GM23338 (cell line): Measurements from ENCODE around the gene SEMA7A. TPM values are rescaled to one million over a fixed set of nuclear protein-coding genes. Genes with fewer than 3 reads are reported as not detected.

Experiments used
- ATAC-seq: fragments of 200-7000 bp; cut with Tn5 transposase; 3 replicates; pipeline ENCODE4 v1.9.1; 2020
- DNase-seq: peaks from one replicate; pipeline ENCODE4 v3.0.0-alpha.2; 2015; ENCODE audit warnings: low spot score
- H2AFZ ChIP-seq: fragments of 200-600 bp; sonication (generic); 2 replicates; pipeline ENCODE4 v1.8.0; 2016; ENCODE audit warnings: antibody characterized with exemption, mild to moderate bottlenecking, moderate library complexity
- H3F3A ChIP-seq: fragments of 200-600 bp; sonication (generic); replicated peaks from 2 replicates; pipeline ENCODE4 v1.8.0; 2017; ENCODE audit warnings: antibody characterized with exemption, mixed run types, low read depth
- H3K27ac ChIP-seq: fragments of 200-600 bp; sonication (generic); 2 replicates; pipeline ENCODE4 v1.6.1; 2016; ENCODE audit warnings: low read depth
- H3K27me3 ChIP-seq: fragments of 200-600 bp; sonication (generic); 2 replicates; pipeline ENCODE4 v1.8.0; 2016; ENCODE audit warnings: mild to moderate bottlenecking, mixed run types, moderate library complexity; ENCODE audit not compliant: insufficient read depth
- H3K36me3 ChIP-seq: fragments of 200-600 bp; sonication (generic); 2 replicates; pipeline ENCODE4 v1.8.0; 2016; ENCODE audit warnings: mild to moderate bottlenecking; ENCODE audit not compliant: insufficient read depth
- H3K4me1 ChIP-seq: fragments of 200-600 bp; sonication (generic); 2 replicates; pipeline ENCODE4 v1.8.0; 2016; ENCODE audit warnings: mild to moderate bottlenecking, moderate library complexity; ENCODE audit not compliant: insufficient read depth
- H3K4me2 ChIP-seq: fragments of 200-600 bp; sonication (generic); 2 replicates; pipeline ENCODE4 v1.7.1; 2017; ENCODE audit warnings: mixed run types
- H3K4me3 ChIP-seq: fragments of 200-600 bp; sonication (generic); 2 replicates; pipeline ENCODE4 v1.6.1; 2016; ENCODE audit warnings: mixed run types
- H3K79me2 ChIP-seq: fragments of 200-600 bp; sonication (generic); replicated peaks from 2 replicates; pipeline ENCODE4 v1.8.0; 2017; ENCODE audit warnings: mild to moderate bottlenecking; ENCODE audit not compliant: insufficient read depth
- H3K9me2 ChIP-seq: fragments of 200-600 bp; sonication (generic); 2 replicates; pipeline ENCODE4 v1.8.0; 2017; ENCODE audit not compliant: insufficient read depth
- H4K20me1 ChIP-seq: fragments of 200-600 bp; sonication (generic); replicated peaks from 2 replicates; pipeline ENCODE4 v1.8.0; 2017; ENCODE audit warnings: mild to moderate bottlenecking; ENCODE audit not compliant: insufficient read depth
- H3K27ac Mint-ChIP-seq: 2 replicates; pipeline ENCODE4 v1.8.0; 2020; ENCODE audit warnings: inconsistent platforms, mild to moderate bottlenecking, moderate library complexity, mixed read lengths
- H3K27me3 Mint-ChIP-seq: 3 replicates; pipeline ENCODE4 v1.8.0; 2022; ENCODE audit warnings: low read depth, mild to moderate bottlenecking, moderate library complexity, mixed read lengths, inconsistent platforms; ENCODE audit not compliant: insufficient read depth, poor library complexity
- H3K36me3 Mint-ChIP-seq: 3 replicates; pipeline ENCODE4 v1.8.0; 2021; ENCODE audit warnings: low read depth, mild to moderate bottlenecking, inconsistent platforms, moderate library complexity, mixed read lengths
- H3K4me1 Mint-ChIP-seq: 3 replicates; pipeline ENCODE4 v1.8.0; 2020; ENCODE audit warnings: mild to moderate bottlenecking, inconsistent platforms, mixed read lengths
- H3K4me3 Mint-ChIP-seq: 3 replicates; pipeline ENCODE4 v1.8.0; 2021; ENCODE audit warnings: moderate library complexity, mild to moderate bottlenecking, inconsistent platforms, mixed read lengths
- H3K9me3 Mint-ChIP-seq: 3 replicates; pipeline ENCODE4 v1.8.0; 2020; ENCODE audit warnings: moderate library complexity, mild to moderate bottlenecking, inconsistent platforms, mixed read lengths
- ETS1 ChIP-seq: IDR thresholded peaks from 2 replicates; pipeline ENCODE4 v1.6.1; 2016; ENCODE audit warnings: antibody characterized with exemption
- JUNB ChIP-seq: IDR thresholded peaks from one replicate; pipeline ENCODE4 v1.6.1; 2016; ENCODE audit warnings: antibody characterized with exemption; ENCODE audit not compliant: unreplicated experiment
- ZNF331 ChIP-seq: fragments of 250-450 bp; sonication (Bioruptor Pico); IDR thresholded peaks from 2 replicates; pipeline ENCODE4 v1.5.0; 2020; ENCODE audit warnings: low read depth, mild to moderate bottlenecking, moderate library complexity
- polyA plus RNA-seq: library from polyadenylated mRNA; unstranded; fragments of >200 nt; fragmentation: Nextera tagmentation; extraction: Ambion mirVana; gene quantifications from 2 replicates; pipeline ENCODE4 v1.2.1, GENCODE V29; 2016
- total RNA-seq: library from RNA; depleted of rRNA; stranded (reverse); fragments of >200 nt; shearing (Covaris generic); gene quantifications from 2 replicates; pipeline ENCODE4 v1.2.3, GENCODE V29; 2014
- TF ChIP-seq, protein P1 (sequence below): fragments of 250-450 bp; sonication (Bioruptor Pico); IDR thresholded peaks from 2 replicates; pipeline ENCODE4 v1.5.0; 2020; ENCODE audit warnings: mild to moderate bottlenecking, moderate library complexity
- TF ChIP-seq, protein P2 (sequence below): IDR thresholded peaks from one replicate; pipeline ENCODE4 v1.6.1; 2018; ENCODE audit warnings: antibody characterized with exemption; ENCODE audit not compliant: unreplicated experiment

The SEMA7A gene
- total and polyA plus RNA-seq, 2 experiments from 2014 or later: 2.0 to 14.1 TPM

GRCh38 chr15:74449095-74449494 lies 15.3 kb upstream of the SEMA7A start:
- H3K9me2 ChIP-seq: no peaks in the 10 kb centered on the region
- H3K4me2 ChIP-seq: no peak overlapping the region
- DNase-seq (no peak), ATAC-seq (no peak)
- H3K36me3 ChIP-seq: no peaks in the 10 kb centered on the region
- Mint-ChIP-seq H3K27ac (no peak overlapping the region), H3K36me3 (peaks cover 33% of the 10 kb centered on the region), H3K9me3 (no peaks in the 10 kb centered on the region; the same call in 2 of the 3 replicates), H3K27me3 (no peaks in the 10 kb centered on the region), H3K4me1 (peaks cover 9% of the 10 kb centered on the region), H3K4me3 (no peak overlapping the region)
- no peaks in the 10 kb centered on the region; the same call in 1 of the 2 replicates for H4K20me1 ChIP-seq
- H3K79me2 ChIP-seq: no peaks in the 10 kb centered on the region
- no peaks in the 10 kb centered on the region for H3K27me3 ChIP-seq
- TF ChIP-seq JUNB: no peak
- TF ChIP-seq, protein P1, sequence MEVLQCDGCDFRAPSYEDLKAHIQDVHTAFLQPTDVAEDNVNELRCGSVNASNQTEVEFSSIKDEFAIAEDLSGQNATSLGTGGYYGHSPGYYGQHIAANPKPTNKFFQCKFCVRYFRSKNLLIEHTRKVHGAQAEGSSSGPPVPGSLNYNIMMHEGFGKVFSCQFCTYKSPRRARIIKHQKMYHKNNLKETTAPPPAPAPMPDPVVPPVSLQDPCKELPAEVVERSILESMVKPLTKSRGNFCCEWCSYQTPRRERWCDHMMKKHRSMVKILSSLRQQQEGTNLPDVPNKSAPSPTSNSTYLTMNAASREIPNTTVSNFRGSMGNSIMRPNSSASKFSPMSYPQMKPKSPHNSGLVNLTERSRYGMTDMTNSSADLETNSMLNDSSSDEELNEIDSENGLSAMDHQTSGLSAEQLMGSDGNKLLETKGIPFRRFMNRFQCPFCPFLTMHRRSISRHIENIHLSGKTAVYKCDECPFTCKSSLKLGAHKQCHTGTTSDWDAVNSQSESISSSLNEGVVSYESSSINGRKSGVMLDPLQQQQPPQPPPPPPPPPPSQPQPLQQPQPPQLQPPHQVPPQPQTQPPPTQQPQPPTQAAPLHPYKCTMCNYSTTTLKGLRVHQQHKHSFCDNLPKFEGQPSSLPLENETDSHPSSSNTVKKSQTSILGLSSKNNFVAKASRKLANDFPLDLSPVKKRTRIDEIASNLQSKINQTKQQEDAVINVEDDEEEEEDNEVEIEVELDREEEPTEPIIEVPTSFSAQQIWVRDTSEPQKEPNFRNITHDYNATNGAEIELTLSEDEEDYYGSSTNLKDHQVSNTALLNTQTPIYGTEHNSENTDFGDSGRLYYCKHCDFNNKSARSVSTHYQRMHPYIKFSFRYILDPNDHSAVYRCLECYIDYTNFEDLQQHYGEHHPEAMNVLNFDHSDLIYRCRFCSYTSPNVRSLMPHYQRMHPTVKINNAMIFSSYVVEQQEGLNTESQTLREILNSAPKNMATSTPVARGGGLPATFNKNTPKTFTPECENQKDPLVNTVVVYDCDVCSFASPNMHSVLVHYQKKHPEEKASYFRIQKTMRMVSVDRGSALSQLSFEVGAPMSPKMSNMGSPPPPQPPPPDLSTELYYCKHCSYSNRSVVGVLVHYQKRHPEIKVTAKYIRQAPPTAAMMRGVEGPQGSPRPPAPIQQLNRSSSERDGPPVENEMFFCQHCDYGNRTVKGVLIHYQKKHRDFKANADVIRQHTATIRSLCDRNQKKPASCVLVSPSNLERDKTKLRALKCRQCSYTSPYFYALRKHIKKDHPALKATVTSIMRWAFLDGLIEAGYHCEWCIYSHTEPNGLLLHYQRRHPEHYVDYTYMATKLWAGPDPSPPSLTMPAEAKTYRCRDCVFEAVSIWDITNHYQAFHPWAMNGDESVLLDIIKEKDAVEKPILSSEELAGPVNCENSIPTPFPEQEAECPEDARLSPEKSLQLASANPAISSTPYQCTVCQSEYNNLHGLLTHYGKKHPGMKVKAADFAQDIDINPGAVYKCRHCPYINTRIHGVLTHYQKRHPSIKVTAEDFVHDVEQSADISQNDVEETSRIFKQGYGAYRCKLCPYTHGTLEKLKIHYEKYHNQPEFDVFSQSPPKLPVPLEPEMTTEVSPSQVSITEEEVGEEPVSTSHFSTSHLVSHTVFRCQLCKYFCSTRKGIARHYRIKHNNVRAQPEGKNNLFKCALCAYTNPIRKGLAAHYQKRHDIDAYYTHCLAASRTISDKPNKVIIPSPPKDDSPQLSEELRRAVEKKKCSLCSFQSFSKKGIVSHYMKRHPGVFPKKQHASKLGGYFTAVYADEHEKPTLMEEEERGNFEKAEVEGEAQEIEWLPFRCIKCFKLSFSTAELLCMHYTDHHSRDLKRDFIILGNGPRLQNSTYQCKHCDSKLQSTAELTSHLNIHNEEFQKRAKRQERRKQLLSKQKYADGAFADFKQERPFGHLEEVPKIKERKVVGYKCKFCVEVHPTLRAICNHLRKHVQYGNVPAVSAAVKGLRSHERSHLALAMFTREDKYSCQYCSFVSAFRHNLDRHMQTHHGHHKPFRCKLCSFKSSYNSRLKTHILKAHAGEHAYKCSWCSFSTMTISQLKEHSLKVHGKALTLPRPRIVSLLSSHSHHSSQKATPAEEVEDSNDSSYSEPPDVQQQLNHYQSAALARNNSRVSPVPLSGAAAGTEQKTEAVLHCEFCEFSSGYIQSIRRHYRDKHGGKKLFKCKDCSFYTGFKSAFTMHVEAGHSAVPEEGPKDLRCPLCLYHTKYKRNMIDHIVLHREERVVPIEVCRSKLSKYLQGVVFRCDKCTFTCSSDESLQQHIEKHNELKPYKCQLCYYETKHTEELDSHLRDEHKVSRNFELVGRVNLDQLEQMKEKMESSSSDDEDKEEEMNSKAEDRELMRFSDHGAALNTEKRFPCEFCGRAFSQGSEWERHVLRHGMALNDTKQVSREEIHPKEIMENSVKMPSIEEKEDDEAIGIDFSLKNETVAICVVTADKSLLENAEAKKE (CRISPR knock-in tag): no peak
- H3K27ac ChIP-seq: no peak overlapping the region
- H3K4me1 ChIP-seq: no peaks in the 10 kb centered on the region; the same call in 1 of the 2 replicates
- H2AFZ ChIP-seq: no peak overlapping the region
- H3K4me3 ChIP-seq: no peak overlapping the region
- H3F3A ChIP-seq: no peaks in the 10 kb centered on the region

- no peaks in the 10 kb centered on the region for H3K79me2 ChIP-seq
- no peak overlapping the region for H3K27ac ChIP-seq
- H3K36me3 Mint-ChIP-seq: peaks cover 26% of the 10 kb centered on the region
- no peaks in the 10 kb centered on the region for H3F3A ChIP-seq
- ATAC-seq (no peak), DNase-seq (no peak)
- no peak overlapping the region for H3K4me2 ChIP-seq
- H3K27me3 Mint-ChIP-seq: no peaks in the 10 kb centered on the region
- no peaks in the 10 kb centered on the region for H3K9me2 ChIP-seq
- H2AFZ ChIP-seq: no peak overlapping the region
- no peak overlapping the region for H3K4me3 Mint-ChIP-seq
- H3K27me3 ChIP-seq: no peaks in the 10 kb centered on the region
- TF ChIP-seq ETS1: no peak
- TF ChIP-seq, protein P2, sequence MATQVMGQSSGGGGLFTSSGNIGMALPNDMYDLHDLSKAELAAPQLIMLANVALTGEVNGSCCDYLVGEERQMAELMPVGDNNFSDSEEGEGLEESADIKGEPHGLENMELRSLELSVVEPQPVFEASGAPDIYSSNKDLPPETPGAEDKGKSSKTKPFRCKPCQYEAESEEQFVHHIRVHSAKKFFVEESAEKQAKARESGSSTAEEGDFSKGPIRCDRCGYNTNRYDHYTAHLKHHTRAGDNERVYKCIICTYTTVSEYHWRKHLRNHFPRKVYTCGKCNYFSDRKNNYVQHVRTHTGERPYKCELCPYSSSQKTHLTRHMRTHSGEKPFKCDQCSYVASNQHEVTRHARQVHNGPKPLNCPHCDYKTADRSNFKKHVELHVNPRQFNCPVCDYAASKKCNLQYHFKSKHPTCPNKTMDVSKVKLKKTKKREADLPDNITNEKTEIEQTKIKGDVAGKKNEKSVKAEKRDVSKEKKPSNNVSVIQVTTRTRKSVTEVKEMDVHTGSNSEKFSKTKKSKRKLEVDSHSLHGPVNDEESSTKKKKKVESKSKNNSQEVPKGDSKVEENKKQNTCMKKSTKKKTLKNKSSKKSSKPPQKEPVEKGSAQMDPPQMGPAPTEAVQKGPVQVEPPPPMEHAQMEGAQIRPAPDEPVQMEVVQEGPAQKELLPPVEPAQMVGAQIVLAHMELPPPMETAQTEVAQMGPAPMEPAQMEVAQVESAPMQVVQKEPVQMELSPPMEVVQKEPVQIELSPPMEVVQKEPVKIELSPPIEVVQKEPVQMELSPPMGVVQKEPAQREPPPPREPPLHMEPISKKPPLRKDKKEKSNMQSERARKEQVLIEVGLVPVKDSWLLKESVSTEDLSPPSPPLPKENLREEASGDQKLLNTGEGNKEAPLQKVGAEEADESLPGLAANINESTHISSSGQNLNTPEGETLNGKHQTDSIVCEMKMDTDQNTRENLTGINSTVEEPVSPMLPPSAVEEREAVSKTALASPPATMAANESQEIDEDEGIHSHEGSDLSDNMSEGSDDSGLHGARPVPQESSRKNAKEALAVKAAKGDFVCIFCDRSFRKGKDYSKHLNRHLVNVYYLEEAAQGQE: no peak
- TF ChIP-seq ZNF331 (CRISPR knock-in tag): no peak
- no peak for TF ChIP-seq JUNB
- H3K4me1 Mint-ChIP-seq: peaks cover 11% of the 10 kb centered on the region; the same call in 2 of the 3 replicates
- no peaks in the 10 kb centered on the region for H4K20me1 ChIP-seq
- no peaks in the 10 kb centered on the region; the same call in 2 of the 3 replicates for H3K9me3 Mint-ChIP-seq
- H3K4me1 ChIP-seq: no peaks in the 10 kb centered on the region
- no peaks in the 10 kb centered on the region for H3K36me3 ChIP-seq
- no peak overlapping the region for H3K27ac Mint-ChIP-seq
- H3K4me3 ChIP-seq: no peak overlapping the region
These were observed 12.3 kb upstream of the SEMA7A start for GRCh38 chr15:74445816-74446763.
